ENCODE data around the gene UBE2H.

The UBE2H gene

DNA sequence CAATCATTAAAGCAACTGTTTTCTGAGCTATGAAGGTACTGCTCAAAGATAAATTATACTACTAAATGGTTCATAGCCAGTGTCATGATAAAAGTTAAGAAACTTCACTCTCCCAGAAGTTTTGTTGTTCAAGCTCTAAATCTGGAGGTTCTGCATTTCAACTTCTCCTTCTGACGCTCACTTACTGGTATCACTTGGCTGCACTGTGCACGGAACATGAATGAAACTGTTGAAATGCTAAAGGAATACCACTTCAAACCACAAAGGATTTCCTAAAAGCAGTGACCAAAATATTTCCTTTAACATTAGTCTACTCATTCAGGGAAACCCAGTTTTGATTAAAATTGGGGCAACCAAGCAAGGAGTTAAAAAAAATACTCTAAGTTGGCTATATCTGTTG lies 93.6 kb downstream of the UBE2H start:
- peak; percentile 66 for DNase-seq (ENCODE audit: low read depth)
- TF ChIP-seq, protein P1, sequence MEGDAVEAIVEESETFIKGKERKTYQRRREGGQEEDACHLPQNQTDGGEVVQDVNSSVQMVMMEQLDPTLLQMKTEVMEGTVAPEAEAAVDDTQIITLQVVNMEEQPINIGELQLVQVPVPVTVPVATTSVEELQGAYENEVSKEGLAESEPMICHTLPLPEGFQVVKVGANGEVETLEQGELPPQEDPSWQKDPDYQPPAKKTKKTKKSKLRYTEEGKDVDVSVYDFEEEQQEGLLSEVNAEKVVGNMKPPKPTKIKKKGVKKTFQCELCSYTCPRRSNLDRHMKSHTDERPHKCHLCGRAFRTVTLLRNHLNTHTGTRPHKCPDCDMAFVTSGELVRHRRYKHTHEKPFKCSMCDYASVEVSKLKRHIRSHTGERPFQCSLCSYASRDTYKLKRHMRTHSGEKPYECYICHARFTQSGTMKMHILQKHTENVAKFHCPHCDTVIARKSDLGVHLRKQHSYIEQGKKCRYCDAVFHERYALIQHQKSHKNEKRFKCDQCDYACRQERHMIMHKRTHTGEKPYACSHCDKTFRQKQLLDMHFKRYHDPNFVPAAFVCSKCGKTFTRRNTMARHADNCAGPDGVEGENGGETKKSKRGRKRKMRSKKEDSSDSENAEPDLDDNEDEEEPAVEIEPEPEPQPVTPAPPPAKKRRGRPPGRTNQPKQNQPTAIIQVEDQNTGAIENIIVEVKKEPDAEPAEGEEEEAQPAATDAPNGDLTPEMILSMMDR (conservative IDR thresholded peaks at IDR 0.05; ENCODE audit: control insufficient read depth, insufficient read depth, low read depth, low read length), result no peak
- H3K4me3 ChIP-seq (ENCODE audit: control insufficient read depth, low read depth, low read length), result no peak overlapping the region

DNA sequence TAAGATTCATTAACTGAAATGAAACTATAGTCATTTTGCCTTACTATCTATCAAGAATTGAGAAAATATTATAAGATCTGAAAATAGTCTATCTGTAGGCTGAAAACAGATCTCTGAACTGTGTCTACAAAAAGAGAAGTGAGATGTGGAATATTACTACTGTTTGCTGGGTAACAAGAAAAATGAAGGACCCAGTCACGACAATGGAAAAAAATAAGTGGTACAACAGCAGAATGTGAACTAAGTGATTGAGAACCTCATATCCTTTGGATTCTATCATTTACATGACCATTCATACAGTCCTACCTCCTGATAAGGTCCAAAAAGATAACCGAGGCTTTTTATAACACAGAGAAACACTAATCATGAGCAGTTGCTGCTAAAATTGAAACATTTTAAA lies 94.3 kb downstream of the UBE2H start:
- no peak for DNase-seq (ENCODE audit: low read depth)
- TF ChIP-seq, protein P1 (conservative IDR thresholded peaks at IDR 0.05; ENCODE audit: control insufficient read depth, insufficient read depth, low read depth, low read length), result no peak
- no peak overlapping the region for H3K4me3 ChIP-seq (ENCODE audit: control insufficient read depth, low read depth, low read length)

GRCh38 chr7:129857313-129857712 lies 95.4 kb downstream of the UBE2H start:
- TF ChIP-seq, protein P1 (conservative IDR thresholded peaks at IDR 0.05; ENCODE audit: control insufficient read depth, insufficient read depth, low read depth, low read length), result no peak
- H3K4me3 ChIP-seq (ENCODE audit: control insufficient read depth, low read depth, low read length), result no peak overlapping the region
- peak; percentile 26 for DNase-seq (ENCODE audit: low read depth)

GRCh38 chr7:129855935-129856717 lies 96.6 kb downstream of the UBE2H start:
- TF ChIP-seq, protein P1 (conservative IDR thresholded peaks at IDR 0.05; ENCODE audit: control insufficient read depth, insufficient read depth, low read depth, low read length), result no peak
- DNase-seq (ENCODE audit: low read depth), result no peak

GRCh38 chr7:129855234-129855673 lies 97.5 kb downstream of the UBE2H start:
- TF ChIP-seq, protein P1 (conservative IDR thresholded peaks at IDR 0.05; ENCODE audit: control insufficient read depth, insufficient read depth, low read depth, low read length), result no peak
- DNase-seq (ENCODE audit: low read depth), result peak; percentile 98

More at GRCh38 chr7:129855935-129856717, 96.6 kb downstream of the UBE2H start:
- H3K4me3 ChIP-seq (ENCODE audit: control insufficient read depth, low read depth, low read length), result no peak overlapping the region

DNA sequence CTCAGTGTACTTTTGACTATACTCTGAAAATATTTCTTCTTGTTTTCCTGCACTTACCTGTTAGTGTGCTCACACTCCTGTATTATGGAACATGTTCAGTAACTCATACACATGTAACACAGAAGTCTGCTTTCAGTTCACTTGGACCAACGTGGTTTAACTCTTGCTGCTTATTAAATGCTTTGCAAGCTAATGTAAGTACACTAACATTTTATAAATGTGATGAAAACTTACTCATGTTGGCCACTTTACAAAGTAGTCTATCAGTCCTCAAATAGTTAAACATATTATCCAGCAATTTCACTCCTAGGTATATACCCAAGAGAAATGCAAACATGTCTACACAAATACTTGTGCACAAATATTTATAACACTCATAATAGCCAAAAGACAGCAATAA lies 98.4 kb downstream of the UBE2H start:
- DNase-seq (ENCODE audit: low read depth), result no peak
- TF ChIP-seq, protein P1 (conservative IDR thresholded peaks at IDR 0.05; ENCODE audit: control insufficient read depth, insufficient read depth, low read depth, low read length), result no peak
- no peak overlapping the region for H3K4me3 ChIP-seq (ENCODE audit: control insufficient read depth, low read depth, low read length)

More at GRCh38 chr7:129855234-129855673, 97.5 kb downstream of the UBE2H start:
- no peak overlapping the region for H3K4me3 ChIP-seq (ENCODE audit: control insufficient read depth, low read depth, low read length)

All from fibroblast of mammary gland (primary cell).